HG03066 (cell line): ENCODE results near the gene PPP1R13L.
"Not testable (repeated sequence)": the region's sequence is repeated elsewhere in the genome, so short reads cannot be mapped to it uniquely, and the experiment has no call there.

Source experiments
- ATAC-seq: cut with Tn5 transposase; IDR thresholded peaks from one replicate; pipeline ENCODE4 v1.9.1; 2021; ENCODE audit warnings: low read depth; ENCODE audit not compliant: unreplicated experiment

The PPP1R13L gene

DNA sequence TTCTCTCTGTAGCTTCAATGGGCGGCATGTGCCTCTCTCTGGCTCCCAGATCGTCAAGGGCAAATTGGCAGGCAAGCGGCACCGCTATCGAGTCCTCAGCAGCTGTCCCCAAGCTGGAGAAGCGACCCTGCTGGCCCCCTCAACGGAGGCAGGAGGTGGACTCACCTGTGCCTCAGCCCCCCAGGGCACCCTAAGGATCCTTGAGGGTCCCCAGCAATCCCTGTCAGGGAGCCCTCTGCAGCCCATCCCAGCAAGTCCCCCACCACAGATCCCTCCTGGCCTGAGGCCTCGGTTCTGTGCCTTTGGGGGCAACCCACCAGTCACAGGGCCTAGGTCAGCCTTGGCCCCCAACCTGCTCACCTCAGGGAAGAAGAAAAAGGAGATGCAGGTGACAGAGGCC, 3.3 kb upstream of the PPP1R13L start:
- no peak for ATAC-seq

DNA sequence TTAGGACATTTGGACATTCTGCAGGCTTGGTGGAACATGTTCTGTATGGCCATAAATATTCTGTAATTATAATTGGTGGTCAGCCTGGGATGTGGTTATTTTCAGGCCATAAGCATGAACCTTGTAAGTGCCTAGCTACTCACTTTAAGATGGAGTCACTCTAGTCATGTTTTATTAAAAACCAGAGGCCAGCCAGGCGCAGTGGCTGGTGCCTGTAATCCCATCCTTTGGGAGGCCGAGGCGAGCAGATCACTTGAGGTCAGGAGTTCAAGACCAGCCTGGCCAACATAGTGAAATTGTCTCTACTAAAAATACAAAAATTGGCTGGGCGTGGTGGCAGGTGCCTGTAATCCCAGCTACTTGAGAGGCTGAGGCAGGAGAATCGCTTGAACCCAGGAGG, 2.7 kb upstream of the PPP1R13L start:
- ATAC-seq: not testable (repeated sequence)

DNA sequence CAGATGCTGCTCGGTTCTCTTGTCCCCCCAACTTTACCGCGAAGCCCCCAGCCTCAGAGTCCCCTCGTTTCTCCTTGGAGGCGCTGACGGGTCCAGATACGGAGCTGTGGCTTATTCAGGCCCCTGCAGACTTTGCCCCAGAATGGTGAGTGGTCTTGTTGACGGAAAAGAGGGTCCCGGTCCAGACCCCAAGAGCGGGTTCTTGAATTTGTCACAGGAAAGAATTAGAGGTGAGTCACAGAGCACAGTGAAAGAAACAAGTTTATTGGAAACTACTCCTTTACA, 2.2 kb upstream of the PPP1R13L start:
- ATAC-seq: no peak

DNA sequence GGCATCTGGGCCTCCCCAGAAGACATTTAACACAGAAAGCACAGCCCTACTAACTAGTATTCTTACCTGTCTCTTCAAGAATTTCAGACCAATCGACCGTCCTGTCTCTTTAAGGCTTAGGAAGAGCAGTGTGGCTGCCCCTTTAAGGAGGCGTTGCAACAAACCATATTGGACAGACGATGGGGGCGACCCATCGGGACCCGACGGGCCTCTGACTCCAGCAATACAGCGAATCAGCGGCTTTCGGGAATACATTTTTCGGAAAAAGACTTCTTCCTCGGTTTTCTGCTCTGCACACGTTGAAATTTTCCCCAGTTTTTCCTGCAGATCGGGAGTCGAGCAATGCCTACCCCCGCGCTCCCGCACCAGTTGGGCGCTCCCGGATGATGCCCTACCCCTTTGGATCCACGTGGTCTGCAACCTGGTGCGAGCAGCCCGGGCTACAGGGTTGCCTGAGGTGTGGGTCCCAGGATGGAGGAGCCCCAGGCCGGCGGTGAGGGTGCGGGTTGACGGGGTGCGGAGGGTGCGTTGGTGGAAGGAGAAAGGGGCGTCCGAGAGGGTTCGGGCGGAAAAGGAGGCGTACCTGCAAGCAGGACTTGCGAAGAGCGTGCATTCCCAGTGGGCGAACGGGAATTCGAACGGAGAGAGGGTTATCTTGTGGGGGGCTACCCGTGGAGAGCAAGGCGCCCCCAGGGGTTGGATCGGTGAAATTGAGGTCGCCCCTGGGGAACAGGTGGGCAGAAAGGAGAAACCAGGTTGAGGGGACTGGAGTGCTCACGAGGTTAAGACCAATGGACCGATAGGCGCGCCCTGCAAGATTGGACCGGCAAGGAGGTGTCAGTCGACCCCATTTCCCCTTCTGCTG, 1.6 kb upstream of the PPP1R13L start, which contains the start of gene POLR1G:
Gene POLR1G (plus strand): TSS at position 419 of the 865 bp plus-strand sequence. CDS start 53 bp downstream, at position 472.
- ATAC-seq: peak; percentile 65

DNA sequence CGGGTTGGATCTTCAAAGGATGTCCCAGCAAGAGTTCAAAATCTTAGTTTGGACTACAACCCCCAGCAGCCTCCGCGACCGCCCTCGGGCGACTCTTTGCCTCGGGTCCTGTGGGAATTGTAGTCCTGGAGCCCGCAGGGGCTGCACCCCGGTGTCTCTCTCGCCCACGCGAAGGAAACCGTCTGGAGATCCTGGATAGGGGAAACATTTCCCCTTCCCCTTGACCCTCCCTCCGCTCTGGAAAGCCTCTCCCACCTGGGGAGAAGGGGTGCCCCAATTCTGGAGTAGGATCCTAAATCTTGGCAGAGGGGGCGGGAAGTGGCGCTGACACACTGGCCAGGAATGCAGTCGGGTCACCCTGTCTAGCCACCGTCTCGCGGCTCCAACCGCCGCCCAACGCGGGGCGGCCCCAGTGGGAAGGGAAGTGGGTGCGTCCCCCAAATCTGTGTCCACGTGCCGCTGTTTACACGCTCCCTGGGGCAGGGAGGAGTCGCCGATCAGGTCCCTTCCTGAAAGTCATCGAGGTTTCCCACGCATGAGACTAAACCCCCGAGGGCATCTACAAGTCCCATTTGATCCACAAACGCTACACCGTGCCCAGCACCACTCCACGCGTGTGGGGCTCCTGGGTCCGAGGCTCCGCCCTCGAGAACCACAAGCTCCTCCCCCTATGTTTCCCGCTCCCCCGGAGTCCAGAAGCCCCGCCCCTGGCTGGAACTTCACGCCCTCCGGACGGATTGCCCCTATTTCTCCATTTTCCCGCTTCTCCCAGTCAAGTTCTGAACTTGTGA, 761 bp upstream of the PPP1R13L start:
- ATAC-seq: peak; percentile 39

DNA sequence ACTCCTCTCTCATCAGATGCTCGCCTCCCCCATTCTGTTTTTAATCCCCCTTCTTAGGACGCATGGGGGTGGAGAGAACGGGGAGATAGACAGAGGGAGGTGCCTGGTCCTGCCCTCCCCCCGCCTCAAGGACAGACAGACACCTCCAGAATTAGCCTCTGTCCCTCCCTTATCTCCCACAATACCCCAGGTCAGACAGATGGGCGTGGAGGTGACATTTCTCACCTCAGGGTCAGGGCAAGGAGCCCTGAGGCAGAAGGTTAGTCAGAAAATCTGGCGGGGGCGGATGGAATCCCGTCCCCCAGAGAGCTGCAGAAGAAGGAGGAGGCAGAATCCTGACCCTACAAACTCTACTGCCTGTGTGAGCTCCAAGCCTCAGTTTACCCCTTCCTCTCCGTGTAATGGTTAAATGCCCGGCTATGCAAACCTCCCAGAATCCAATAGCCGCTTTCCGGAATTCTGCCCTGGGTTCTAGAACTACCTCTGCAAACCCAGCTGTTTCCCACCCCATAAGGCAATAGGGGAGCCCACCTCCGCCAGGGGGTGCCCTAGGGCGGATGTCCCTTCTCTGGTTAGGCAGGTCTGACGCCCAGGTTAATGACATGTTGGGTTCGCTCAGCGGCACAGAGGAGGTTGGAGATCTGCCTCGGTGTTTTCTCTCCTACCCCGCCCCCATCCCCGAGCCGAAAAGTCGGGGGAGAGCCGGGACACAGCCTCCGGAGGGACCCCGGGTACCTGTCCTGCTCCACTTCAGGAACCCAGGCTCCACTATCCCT, 900 bp downstream of the PPP1R13L start:
- ATAC-seq: no peak

DNA sequence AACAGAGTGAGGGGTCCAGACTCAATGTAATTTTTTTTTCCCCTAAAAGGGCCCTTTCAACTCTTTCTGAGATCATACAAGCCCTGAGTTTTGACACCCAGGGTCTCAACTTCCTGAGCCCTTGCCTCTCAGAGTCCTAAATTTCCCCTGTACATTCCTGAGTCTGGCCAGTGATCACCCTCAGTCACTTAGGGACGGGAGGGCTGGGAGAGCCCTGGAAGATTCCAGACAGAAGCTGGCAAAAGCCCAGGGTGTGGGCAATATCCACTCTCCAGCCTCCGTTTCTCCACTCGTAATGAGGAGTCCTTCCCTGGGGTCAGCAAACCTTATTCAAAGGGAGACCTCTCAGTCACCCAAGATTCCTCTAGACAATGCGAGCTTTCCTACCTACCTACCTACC, 1.6 kb downstream of the PPP1R13L start:
- ATAC-seq: no peak

DNA sequence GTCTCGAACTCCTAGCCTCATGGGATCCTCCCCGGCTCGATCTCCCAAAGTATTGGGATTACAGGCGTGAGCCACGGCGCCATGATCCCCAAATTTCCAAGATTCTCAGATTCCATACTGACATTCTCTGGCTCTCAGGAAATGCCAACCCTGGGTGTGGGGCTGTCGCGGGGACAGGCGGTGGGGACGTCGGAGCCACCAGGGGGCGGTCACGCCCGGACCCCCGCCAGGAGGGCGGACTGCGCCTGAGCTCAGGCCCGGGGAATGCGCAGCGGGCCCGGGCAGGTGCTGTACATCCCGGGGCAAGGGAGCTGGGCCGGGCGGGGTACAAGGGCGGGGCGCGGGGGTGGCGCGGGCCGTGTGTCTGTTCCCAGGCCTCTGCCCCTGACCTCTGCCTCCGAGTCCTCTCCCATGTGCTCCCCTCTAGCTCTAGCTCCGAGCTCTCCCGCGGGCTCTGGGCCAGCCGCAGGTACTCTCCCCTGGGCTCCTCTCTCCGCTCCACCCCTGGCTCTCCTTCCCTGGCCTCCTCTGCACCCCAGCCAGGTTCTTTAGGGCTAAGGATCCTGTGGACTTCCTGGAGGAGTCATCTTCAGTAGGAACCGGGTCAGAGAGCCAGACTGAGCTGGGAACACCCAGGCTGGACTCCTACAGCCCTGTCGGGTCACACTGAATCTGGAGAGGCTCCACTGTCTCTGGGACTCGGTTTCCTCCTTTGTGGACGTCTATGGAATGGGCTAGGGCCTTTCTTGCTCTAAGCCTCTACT, 2.4 kb downstream of the PPP1R13L start:
- no peak for ATAC-seq

DNA sequence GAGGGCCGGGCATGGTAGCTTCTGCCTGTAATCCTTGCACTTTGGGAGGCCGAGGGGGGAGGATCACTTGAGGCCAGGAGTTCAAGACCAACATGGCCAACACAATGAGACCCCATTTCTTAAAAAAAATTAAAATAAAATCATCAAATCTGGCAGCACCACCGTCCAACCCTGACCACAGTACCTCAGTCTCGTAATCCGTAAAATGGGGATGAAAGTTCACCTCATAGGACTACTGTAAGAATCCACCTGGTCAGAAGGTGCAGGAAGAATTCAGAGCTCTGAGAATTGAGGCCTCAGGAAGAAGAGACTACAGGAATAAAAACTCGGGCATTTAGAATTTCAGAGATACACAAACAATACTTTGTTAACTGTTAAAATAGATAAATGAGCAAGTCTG, 3.1 kb downstream of the PPP1R13L start:
- ATAC-seq: no peak

DNA sequence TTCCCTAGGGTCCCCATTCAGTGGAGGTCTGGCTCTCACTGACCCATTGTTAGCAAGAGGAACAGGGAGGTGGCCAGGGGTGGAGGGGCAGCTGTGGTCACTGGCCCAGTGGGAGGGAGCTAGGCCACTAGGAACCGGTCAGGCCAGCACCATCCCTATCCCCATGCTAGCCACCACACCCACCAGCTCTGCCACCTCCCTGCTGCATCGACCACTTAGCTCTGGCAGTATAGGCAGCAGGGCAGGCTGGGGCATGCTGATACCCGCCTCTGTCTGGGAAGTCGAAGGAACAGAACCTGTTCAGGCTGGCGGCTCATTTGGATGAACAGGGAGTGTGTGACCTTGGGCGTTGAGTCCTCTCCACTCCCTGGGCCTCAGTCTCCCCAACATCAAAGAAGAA, 4.7 kb downstream of the PPP1R13L start:
- no peak for ATAC-seq

DNA sequence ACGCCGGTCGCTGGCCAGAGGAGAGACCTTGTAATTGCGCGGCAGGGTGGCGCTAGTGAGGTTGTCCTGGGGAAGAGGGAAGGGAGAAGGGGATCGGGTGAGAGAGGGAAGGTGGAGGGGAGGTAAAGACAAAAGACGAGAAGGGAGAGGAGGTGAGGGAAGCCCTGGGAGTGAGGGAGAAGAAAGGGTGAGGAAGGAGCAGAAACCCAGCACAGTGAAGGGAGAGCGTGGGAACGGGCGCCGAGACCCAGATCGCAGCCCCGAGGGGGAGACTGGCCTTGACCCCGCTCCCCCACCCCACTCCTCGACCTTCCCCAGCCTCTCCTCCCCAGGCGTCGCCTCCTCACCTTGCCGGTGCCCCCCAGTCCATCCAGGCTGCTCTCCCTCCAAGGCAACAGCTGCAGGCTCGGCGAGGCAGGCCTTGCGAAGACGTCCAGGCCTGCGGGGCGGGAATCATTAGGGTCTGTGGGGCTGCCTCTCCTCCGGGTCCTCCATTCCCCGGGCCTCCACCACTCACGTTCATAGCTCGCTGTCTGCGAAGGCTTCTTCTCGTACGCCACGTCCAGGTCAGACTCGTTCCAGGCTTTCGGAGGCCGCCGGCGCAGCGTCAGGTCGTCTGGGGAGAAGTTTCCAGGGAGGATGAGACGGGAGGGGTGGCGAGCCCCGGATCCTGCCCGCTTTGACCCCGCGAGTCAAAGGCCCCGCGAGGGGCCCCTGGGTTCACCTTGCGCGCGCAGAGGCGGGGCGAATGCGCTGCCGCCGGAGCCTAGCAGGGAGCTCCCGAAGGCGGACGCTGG, 8.8 kb downstream of the PPP1R13L start:
- ATAC-seq: no peak

DNA sequence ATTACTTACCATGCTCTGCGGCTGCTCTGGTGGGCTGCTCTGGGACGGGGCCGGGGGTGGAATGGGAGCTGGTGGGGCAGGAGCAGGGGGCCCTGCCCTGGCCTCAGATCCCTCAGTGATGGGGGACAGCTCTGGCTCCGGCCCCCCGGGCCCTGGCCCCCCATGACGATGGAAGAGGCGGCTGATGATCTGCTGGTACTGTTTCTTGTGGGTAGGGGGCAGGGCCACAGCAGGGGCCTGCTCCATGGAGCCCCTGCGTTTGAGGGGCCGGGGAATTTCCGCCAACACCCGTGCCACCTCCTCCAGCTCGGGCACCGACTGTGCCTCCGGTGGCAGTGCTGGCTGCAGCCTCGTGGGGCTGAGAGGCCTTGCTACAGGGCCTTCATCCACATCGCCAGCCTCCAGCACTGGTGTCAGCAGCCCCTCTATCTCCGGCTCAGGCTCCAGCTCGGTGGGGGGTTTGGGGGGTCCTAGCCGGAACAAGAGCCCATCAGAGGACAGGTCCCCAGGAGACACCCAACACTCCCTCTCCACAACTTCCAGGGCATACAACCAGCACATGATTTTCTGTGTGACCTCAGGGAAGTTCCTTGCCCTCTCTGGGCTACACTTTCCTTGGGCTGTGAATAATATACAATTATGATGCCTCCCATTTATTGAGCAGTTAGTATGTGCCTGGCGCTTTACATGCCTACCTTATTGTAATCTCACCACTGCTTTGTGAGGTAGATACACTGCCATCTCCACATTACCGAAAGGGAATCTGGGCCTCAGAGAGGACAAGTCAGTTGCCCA, 12.8 kb downstream of the PPP1R13L start:
- no peak for ATAC-seq

DNA sequence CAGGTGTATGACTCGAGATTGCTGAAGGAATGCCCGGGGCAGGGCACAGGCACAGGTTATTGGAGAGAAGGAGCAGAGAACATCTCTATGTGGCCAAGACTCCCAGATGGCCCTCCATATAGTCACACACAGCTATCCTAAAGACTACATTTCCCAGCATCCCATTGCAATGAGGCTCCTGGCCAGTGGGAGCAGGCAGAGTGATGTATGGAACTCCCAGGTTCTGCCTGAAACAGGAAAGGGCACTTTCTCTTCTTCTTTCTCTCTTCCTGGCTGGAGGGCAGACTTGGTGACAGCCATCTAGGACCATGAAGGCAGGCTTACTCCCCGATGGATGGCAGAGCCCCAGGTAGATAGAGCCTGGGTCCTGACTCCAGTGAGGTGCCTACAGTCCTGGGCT, 13.5 kb downstream of the PPP1R13L start:
- no peak for ATAC-seq

DNA sequence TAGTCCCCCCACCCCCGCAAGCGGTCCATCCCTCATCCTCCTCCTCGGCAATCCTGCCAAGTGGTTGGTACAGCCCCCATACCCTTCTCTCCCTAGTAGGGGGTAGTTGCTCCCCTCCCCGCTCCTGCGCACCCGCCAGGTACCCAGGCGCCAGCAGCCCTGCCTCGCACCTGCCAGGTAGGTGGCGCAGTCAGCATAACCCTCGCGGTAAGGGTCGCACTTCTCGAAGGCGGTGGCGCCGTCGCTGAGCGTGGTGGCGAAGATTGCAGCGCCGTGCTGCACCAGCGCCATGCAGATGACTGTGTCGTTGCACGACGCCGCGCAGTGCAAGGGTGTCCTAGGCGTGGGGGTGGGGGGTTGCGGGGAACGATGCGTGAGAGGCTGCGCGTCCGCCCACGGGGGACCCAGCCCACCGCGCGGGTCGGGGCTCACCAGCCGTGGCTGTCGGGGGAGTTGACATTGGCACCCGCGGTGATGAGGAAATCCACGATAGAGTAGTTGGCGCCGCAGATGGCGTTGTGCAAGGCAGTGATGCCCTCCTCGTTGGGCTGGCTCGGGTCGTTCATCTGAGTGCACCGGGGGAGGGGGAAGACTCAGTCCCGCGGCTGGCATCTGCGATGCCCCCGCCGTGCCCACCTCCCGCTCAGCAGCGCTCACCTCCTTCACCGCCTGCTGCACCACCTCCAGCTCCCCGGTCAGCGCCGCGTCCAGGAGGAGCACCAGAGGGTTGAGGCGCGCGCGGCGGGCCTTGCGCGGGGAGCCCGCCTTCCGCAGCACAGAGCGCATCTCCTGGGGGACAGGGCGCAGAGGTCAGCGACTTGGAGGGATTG, 19.3 kb downstream of the PPP1R13L start:
- no peak for ATAC-seq

DNA sequence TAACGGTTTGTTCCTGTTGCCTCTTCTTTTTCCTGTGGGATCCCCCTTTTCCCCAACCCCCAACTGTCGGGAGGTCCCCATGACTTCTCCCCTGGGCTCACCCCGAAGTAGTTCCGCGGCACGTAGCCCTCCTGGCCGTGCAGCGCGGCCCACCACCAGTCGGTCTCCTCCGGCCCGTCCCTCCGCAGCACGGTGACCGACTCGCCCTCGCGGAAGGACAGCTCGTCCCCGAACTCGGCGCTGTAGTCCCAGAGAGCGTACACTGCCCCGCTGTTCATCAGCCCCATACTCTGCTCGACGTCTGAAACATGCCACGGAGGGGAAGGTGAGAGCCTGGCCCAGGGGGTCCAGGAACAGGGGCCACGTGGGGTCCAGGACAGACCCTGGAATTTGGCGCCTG, 22.4 kb downstream of the PPP1R13L start:
- ATAC-seq: no peak

DNA sequence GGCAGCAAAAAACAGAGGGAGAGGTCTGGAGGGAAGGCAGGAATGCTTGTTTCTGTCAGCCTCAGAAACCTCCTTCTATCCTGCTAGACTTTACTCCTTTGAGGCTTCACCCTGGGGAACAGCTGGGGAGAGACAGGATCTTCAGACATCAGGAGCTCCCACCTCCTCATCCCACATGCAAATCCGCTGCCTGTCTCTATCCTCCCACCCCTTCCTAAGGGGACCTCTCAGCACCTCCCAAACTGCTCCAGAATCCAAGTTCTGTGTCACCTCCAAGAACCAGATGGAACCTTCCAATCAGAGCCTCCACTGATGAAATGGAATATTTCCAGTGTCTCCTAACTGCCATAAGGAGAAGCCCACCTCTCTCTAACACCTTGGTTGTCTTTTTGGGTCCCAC, 24.8 kb downstream of the PPP1R13L start:
- ATAC-seq: no peak

DNA sequence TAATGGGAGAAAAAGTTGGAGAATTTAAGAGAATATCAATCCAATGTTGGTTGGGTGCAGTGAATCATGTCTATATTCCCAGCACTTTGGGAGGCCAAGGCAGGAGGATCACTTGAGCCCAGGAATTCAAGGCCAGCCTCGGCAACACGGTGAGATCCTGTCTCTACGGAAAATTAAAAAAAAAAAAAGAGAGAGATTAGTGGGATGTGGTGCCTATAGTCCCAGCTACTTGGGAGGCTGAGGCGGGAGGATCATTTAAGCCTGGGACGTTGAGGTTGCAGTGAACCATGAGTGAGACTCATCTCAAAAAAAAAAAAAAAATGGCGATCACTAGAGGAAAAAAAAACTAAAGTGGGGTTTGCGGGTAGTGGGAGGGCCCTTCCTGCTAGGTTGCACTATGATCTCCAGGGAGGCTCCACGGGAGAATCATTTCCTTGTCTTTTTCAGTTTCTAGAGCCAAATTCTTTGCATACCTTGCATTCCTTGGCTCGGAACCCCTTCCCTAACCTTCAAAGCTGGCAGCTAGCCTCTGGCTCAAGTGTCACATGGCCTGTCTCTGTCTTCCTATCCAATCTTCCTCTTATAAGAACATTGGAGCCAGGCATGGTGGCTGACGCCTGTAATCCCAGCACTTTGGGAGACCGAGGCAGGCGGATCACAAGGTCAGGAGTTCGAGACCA, 28.7 kb downstream of the PPP1R13L start:
- no peak for ATAC-seq
